WTC11 (cell line): ENCODE results near the gene ST6GALNAC5. TPM values are rescaled to one million over a fixed set of nuclear protein-coding genes. Genes with fewer than 3 reads are reported as not detected.

Experiments used
- ATAC-seq: fragments of 200-7000 bp; cut with Tn5 transposase; 2 replicates; pipeline ENCODE4 v1.10.0; 2021; ENCODE audit warnings: mild to moderate bottlenecking, moderate library complexity
- CTCF ChIA-PET: fragments of 300-600 bp; sonication (Branson Sonifier 250); formaldehyde crosslinking; loops from one replicate; lab custom pipeline; 2021; ENCODE audit warnings: antibody characterized with exemption; lab: Charles Lee
- POLR2A ChIA-PET: fragments of 350-600 bp; sonication (Branson Sonifier 250); formaldehyde crosslinking; loops from one replicate; lab custom pipeline; 2021; ENCODE audit warnings: antibody characterized with exemption; lab: Charles Lee
- DNase-seq: peaks from one replicate; pipeline ENCODE4 v3.0.0; 2021; ENCODE audit warnings: low spot score
- H3K27ac Mint-ChIP-seq: 2 replicates; pipeline ENCODE4 v1.8.0; 2021; ENCODE audit warnings: mixed read lengths
- H3K27me3 Mint-ChIP-seq: 2 replicates; pipeline ENCODE4 v1.8.0; 2021; ENCODE audit warnings: low read depth, mild to moderate bottlenecking, moderate library complexity, mixed read lengths
- H3K36me3 Mint-ChIP-seq: 2 replicates; pipeline ENCODE4 v1.8.0; 2021; ENCODE audit warnings: mixed read lengths
- H3K4me1 Mint-ChIP-seq: 2 replicates; pipeline ENCODE4 v1.8.0; 2022; ENCODE audit warnings: mixed read lengths
- H3K4me3 Mint-ChIP-seq: 2 replicates; pipeline ENCODE4 v1.8.0; 2021; ENCODE audit warnings: mild to moderate bottlenecking, moderate library complexity, mixed read lengths
- H3K9me3 Mint-ChIP-seq: 2 replicates; pipeline ENCODE4 v1.8.0; 2021; ENCODE audit warnings: mixed read lengths
- AFF4 ChIP-seq: sonication (generic); formaldehyde crosslinking; IDR thresholded peaks from 2 replicates; pipeline ENCODE4 v1.8.1; 2023; ENCODE audit warnings: mild to moderate bottlenecking, missing genetic modification reagents, borderline replicate concordance
- CBFB ChIP-seq: sonication (generic); formaldehyde crosslinking; IDR thresholded peaks from 2 replicates; pipeline ENCODE4 v1.8.1; 2022; ENCODE audit warnings: mild to moderate bottlenecking, low read depth, missing genetic modification reagents
- EMX1 ChIP-seq: fragments of 250-450 bp; sonication (Bioruptor Pico); IDR thresholded peaks from 2 replicates; pipeline ENCODE4 v1.8.0; 2021; ENCODE audit warnings: mild to moderate bottlenecking
- ERG ChIP-seq: fragments of 250-450 bp; sonication (Bioruptor Pico); IDR thresholded peaks from 2 replicates; pipeline ENCODE4 v1.8.0; 2021; ENCODE audit warnings: mild to moderate bottlenecking
- FOXJ3 ChIP-seq: sonication (generic); formaldehyde crosslinking; IDR thresholded peaks from 2 replicates; pipeline ENCODE4 v1.9.0; 2021; ENCODE audit warnings: missing genetic modification reagents, mild to moderate bottlenecking, borderline replicate concordance
- HMGA2 ChIP-seq: fragments of 250-450 bp; sonication (Bioruptor Pico); IDR thresholded peaks from 2 replicates; pipeline ENCODE4 v1.4.0; 2021; ENCODE audit warnings: mild to moderate bottlenecking, moderate library complexity
- HMGXB4 ChIP-seq: sonication (generic); formaldehyde crosslinking; IDR thresholded peaks from 2 replicates; pipeline ENCODE4 v1.8.1; 2023; ENCODE audit warnings: mild to moderate bottlenecking, moderate library complexity, missing genetic modification reagents
- IRF2 ChIP-seq: sonication (generic); formaldehyde crosslinking; IDR thresholded peaks from 2 replicates; pipeline ENCODE4 v1.8.0; 2022; ENCODE audit warnings: low read depth, missing genetic modification reagents, borderline replicate concordance
- JUN ChIP-seq: sonication (generic); formaldehyde crosslinking; IDR thresholded peaks from 2 replicates; pipeline ENCODE4 v1.8.0; 2023; ENCODE audit warnings: mild to moderate bottlenecking, missing genetic modification reagents
- MAX ChIP-seq: sonication (generic); formaldehyde crosslinking; IDR thresholded peaks from 2 replicates; pipeline ENCODE4 v1.8.0; 2022; ENCODE audit warnings: mild to moderate bottlenecking, missing genetic modification reagents
- NR1H2 ChIP-seq: sonication (generic); formaldehyde crosslinking; IDR thresholded peaks from 2 replicates; pipeline ENCODE4 v1.9.0; 2021; ENCODE audit warnings: mild to moderate bottlenecking, moderate library complexity, missing genetic modification reagents
- OVOL2 ChIP-seq: fragments of 250-450 bp; sonication (Bioruptor Pico); IDR thresholded peaks from 2 replicates; pipeline ENCODE4 v1.9.0; 2021; ENCODE audit warnings: mild to moderate bottlenecking, borderline replicate concordance
- STAT6 ChIP-seq: sonication (generic); formaldehyde crosslinking; conservative IDR thresholded peaks from 2 replicates; pipeline ENCODE4 v1.8.1; 2023; ENCODE audit warnings: mild to moderate bottlenecking, low read depth, missing genetic modification reagents, moderate library complexity
- ZNF138 ChIP-seq: sonication (generic); formaldehyde crosslinking; conservative IDR thresholded peaks from 2 replicates; pipeline ENCODE4 v1.8.1; 2022; ENCODE audit warnings: mild to moderate bottlenecking, moderate library complexity, missing genetic modification reagents
- ZNF281 ChIP-seq: sonication (generic); formaldehyde crosslinking; IDR thresholded peaks from 2 replicates; pipeline ENCODE4 v1.8.0; 2023; ENCODE audit warnings: mild to moderate bottlenecking, missing genetic modification reagents
- ZNF416 ChIP-seq: fragments of 250-450 bp; sonication (Bioruptor Pico); IDR thresholded peaks from 2 replicates; pipeline ENCODE4 v1.9.0; 2021; ENCODE audit warnings: mild to moderate bottlenecking, inconsistent platforms
- total RNA-seq: library from RNA; stranded (reverse); gene quantifications from 3 replicates; pipeline ENCODE4 v1.2.3, GENCODE V29; 2021

Gene ST6GALNAC5
- total RNA-seq, 1 experiment from 2014 or later: 9.6 TPM

GRCh38 chr1:76824106-76824505 lies 43.2 kb upstream of the ST6GALNAC5 start:
- ATAC-seq (no peak), DNase-seq (no peak)
- ChIA-PET CTCF (no interaction called here), POLR2A (no interaction called here)
- Mint-ChIP-seq H3K4me1 (no peaks in the 10 kb centered on the region), H3K9me3 (no peaks in the 10 kb centered on the region), H3K4me3 (no peak overlapping the region), H3K36me3 (no peaks in the 10 kb centered on the region), H3K27ac (no peak overlapping the region), H3K27me3 (no peaks in the 10 kb centered on the region)
- TF ChIP-seq FOXJ3 (CRISPR knock-in tag): no peak
- no peak for TF ChIP-seq ZNF416 (CRISPR knock-in tag)
- TF ChIP-seq EMX1: no peak
- no peak for TF ChIP-seq JUN
- no peak for TF ChIP-seq HMGXB4 (CRISPR knock-in tag)
- no peak for TF ChIP-seq IRF2 (CRISPR knock-in tag)
- no peak for TF ChIP-seq HMGA2 (CRISPR knock-in tag)
- TF ChIP-seq STAT6 (CRISPR knock-in tag): no peak
- no peak for TF ChIP-seq ZNF281
- no peak for TF ChIP-seq OVOL2 (CRISPR knock-in tag)
- no peak for TF ChIP-seq AFF4
- no peak for TF ChIP-seq MAX
- no peak for TF ChIP-seq ERG (CRISPR knock-in tag)
- no peak for TF ChIP-seq NR1H2 (CRISPR knock-in tag)
- TF ChIP-seq ZNF138 (CRISPR knock-in tag): no peak
- TF ChIP-seq CBFB: no peak
